ENCODE measurements around the gene MYO1H.

MYO1H gene

DNA sequence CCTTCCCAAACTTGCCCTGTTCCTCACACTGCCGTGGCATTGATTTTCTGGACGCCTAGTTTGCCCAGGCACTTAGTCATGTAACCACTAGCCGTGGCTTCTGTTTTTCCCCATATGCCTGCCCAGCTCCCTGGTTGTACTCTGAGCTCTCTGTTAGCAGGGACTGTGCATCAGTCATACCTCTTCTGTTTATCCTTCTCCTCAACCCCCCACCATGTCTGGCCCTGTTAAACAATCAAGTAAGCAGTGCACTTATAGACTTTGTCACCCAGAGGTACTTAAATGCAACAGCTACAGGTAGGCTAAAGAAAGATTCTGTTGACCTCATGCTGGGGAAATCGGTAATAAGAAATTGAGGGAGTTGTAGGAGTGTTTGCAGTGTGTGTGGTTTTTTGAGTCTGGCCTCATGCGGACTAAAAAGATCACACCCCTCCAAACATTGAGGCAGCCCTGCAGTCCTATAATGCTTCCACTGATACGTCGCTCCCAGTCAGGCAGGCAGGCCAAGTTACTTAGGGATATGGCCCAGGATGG lies 146.7 kb downstream of the MYO1H start:
- Mint-ChIP-seq H3K4me1 (no peaks in the 10 kb centered on the region), H3K36me3 (peaks cover 18% of the 10 kb centered on the region)

DNA sequence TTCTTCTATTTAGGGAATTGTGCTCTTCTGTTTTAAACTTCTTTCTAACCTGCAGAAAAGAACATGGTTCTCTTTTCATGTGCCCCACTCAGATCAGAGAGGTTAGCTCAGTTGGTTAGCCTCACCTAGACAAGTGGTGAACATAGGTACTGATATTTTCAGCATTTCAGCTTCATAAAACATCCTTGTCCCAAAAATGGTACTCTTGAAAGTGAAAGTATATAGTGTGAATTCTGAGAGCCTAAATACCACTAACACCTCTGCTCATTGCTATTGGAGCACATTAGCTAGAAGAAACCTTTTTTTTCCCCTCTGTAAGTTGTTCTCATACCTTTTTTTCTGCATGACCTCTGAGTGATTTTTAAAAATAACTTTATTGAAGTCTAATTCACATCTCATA lies 147.3 kb downstream of the MYO1H start:
- Mint-ChIP-seq H3K27me3 (no peaks in the 10 kb centered on the region), H3K4me3 (no peak overlapping the region), H3K36me3 (peaks cover 18% of the 10 kb centered on the region)

More for the DNA sequence above, 146.7 kb downstream of the MYO1H start:
- Mint-ChIP-seq H3K9me3 (no peaks in the 10 kb centered on the region), H3K27me3 (no peaks in the 10 kb centered on the region), H3K27ac (no peak overlapping the region), H3K4me3 (no peak overlapping the region)

GRCh38 chr12:109496306-109496705 lies 148.6 kb downstream of the MYO1H start:
- no peak overlapping the region for H3K27ac Mint-ChIP-seq
- H3K9me3 Mint-ChIP-seq, result no peaks in the 10 kb centered on the region
- H3K4me3 Mint-ChIP-seq, result no peak overlapping the region
- no peaks in the 10 kb centered on the region for H3K4me1 Mint-ChIP-seq
- H3K36me3 Mint-ChIP-seq, result peaks cover 18% of the 10 kb centered on the region
- H3K27me3 Mint-ChIP-seq, result no peaks in the 10 kb centered on the region

More for the DNA sequence above, 147.3 kb downstream of the MYO1H start:
- no peaks in the 10 kb centered on the region for H3K4me1 Mint-ChIP-seq
- H3K27ac Mint-ChIP-seq, result no peak overlapping the region
- H3K9me3 Mint-ChIP-seq, result no peaks in the 10 kb centered on the region

DNA sequence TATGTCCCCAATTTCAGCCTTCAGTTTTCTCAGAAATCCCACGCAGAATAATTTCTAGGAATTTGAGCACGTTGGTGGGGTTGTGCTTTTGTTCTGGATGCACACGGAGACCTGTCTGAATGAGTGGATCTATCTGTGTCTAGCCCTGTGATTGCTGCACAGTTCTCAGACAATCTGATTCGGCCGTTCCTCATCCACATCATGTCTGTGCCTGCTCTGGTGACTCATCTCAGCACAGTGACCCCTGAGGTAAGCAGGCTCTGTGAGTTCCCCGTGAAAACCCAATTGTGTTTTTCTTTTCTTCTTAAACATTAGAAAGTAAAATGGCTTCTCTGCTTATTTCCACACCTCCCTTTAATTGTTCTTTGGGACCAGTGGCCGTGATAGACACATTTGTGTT lies 150.0 kb downstream of the MYO1H start:
- Mint-ChIP-seq H3K9me3 (no peaks in the 10 kb centered on the region), H3K36me3 (peaks cover 20% of the 10 kb centered on the region), H3K4me1 (no peaks in the 10 kb centered on the region), H3K27me3 (no peaks in the 10 kb centered on the region), H3K4me3 (no peak overlapping the region), H3K27ac (no peak overlapping the region)

All from activated naive CD4-positive, alpha-beta T cell treated with anti-CD3 and anti-CD28 coated beads, Interleukin-2, amount 50 U/mL, for 24 hours (primary cell).